AG08396 (cell line): ENCODE data around the gene RGS3.
"Not testable (repeated sequence)": the region's sequence is repeated elsewhere in the genome, so short reads cannot be mapped to it uniquely, and the experiment has no call there.

ENCODE experiments used
- DNase-seq: peaks from one replicate; pipeline ENCODE4 v3.0.0; 2012; ENCODE audit warnings: low spot score, mixed read lengths

Gene RGS3

GRCh38 chr9:113463418-113464285 is at the start of gene RGS3:
RGS3 (plus strand) TSS chr9:113463727; CDS start chr9:113463803, 76 bp downstream.
- peak; percentile 60 for DNase-seq

- DNase-seq, result no peak
Measured at GRCh38 chr9:113416149-113416721, 47.3 kb upstream of the RGS3 start.

GRCh38 chr9:113417370-113417769 is 46.2 kb upstream of the RGS3 start:
- DNase-seq, result no peak

DNA sequence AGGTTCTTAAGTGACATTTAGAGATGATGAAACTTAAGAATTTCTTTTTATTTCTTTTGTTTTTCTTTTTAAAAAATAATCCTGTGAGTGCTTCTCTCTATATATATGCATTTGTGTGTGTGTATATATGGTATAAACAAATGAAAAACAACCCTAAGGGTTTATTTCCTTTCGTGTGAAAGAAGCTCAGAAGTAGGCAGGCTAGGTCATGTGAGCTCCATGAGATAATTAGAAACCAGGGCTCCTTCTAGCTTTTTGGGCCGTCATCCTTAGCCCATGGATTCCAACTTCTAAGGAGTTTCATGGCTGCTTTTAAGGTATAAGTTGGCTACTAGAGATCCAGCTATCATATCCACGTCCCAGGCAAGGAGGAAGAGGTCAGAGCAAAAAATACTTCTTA is 41.8 kb upstream of the RGS3 start:
- DNase-seq, result no peak

- no peak for DNase-seq
Measured at GRCh38 chr9:113425072-113425471, 38.5 kb upstream of the RGS3 start.

GRCh38 chr9:113426701-113427100 is 36.8 kb upstream of the RGS3 start:
- DNase-seq, result no peak

DNA sequence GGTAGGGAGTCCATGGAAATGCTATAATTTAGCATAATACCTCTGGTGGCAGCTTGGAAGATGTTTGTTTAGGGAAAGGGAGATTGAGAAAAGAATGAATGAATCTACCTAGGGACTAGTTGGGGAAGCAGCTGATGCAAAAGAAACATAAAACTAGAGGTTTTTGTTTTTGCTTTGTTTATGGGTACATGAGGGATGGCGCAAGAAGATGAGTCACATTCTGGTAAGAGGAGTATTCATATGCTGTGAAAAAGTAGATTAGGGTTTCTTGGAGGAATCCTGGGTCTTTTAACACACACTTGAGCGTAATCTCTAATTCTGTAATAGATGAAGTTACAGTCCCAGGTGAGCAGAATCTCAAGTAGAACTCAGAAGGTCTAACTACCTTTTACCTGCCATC is 35.9 kb upstream of the RGS3 start:
- DNase-seq, result no peak

DNA sequence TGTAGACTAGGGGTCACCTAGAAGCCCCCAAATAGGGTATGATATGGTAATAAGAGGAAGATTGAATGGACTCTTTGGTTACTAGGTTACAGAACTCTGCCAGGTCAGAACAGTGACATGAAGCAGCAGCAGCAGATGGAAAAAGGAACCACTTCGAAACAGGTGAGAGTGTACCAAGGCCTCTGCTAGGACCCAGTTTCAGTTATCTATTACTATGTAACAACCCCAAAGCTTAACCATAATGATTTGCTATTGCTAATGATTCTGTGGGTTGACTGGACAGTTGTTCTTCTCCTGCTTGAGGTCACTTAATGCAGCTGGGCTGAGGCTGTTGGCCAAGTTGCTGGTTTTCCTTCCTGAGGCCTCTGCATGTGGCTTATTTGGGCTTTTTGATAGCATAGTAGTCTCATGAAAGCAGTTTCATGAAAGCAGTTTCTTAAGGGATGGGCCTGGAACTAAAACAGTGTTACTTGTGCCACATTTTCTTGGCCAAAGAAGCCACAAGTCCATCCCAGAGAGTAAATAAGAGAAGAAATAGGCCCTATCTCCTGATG is 35.4 kb upstream of the RGS3 start:
- no peak for DNase-seq

DNA sequence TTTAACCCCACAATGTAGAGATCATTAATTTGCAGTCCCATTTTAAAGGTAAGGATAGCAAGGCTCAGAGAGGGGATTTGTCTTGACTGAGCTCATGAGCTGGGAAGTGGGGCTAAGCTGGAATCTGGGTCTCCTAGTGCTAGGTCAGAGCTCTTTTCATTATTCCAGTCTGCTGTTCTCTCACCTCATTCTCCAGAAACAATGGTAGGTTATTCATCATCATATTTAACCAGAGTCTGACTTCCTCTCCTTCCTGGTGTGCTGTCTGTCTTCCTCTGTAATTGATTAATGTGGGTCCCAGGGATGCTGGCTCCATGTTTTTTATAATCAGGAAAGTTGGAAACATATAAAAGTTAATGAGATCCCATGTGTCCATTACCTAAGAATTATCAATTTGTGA is 32.3 kb upstream of the RGS3 start:
- no peak for DNase-seq

GRCh38 chr9:113436728-113437515 is 26.6 kb upstream of the RGS3 start:
- DNase-seq, result peak; percentile 39

GRCh38 chr9:113437716-113438115 is 25.8 kb upstream of the RGS3 start:
- not testable (repeated sequence) for DNase-seq

- no peak for DNase-seq
Measured at GRCh38 chr9:113444736-113445135, 18.8 kb upstream of the RGS3 start.

GRCh38 chr9:113446323-113446740 is 17.2 kb upstream of the RGS3 start:
- DNase-seq, result peak; percentile 67

GRCh38 chr9:113449376-113449775 is 14.2 kb upstream of the RGS3 start:
- DNase-seq, result no peak

GRCh38 chr9:113452113-113452605 is 11.4 kb upstream of the RGS3 start:
- DNase-seq, result no peak

DNA sequence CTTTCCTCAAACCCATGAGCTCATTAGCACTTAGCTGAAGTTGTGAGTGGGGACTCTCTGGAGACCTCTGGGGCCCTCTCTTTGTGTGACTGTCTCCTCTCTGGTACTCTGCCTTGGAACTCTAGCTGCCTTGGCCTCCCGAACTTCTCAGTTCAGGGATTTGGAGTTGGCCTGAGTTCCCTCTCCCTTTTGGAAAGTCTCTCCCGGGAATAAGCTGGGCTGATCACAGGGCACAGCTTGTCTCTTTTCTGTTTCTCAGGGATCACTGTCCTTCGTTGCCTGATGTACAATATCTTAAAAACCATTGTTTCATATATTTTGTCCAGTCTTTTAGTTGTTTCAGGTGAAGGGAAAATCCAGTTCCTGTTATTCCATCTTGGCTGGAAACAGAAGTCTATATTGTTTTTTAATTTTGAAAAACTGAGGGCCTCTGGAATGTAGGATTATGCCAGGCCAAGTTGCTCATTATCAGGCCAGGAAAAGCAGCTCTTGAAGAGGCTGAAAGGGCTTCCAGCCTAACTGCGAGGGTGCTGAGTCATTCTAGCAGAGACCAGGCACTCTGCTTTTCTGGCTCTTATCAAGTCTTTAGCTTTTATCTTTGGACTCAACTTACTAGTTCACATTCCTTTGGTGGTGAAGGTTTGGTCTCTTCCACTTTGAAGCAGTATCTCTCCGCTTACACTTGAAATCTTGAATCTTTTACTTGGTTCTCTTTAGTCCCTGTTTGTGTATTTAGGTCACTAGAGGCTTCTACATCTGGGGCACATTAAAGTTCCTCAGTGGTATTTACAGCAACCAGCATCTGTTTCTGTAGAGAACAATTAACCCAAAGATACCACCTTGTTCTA is 8.4 kb upstream of the RGS3 start:
- DNase-seq, result peak; percentile 80

GRCh38 chr9:113456235-113456634 is 7.3 kb upstream of the RGS3 start:
- peak; percentile 47 for DNase-seq

GRCh38 chr9:113461285-113461684 is 2.2 kb upstream of the RGS3 start:
- DNase-seq, result no peak

GRCh38 chr9:113461943-113462342 is 1.6 kb upstream of the RGS3 start:
- DNase-seq, result no peak

DNA sequence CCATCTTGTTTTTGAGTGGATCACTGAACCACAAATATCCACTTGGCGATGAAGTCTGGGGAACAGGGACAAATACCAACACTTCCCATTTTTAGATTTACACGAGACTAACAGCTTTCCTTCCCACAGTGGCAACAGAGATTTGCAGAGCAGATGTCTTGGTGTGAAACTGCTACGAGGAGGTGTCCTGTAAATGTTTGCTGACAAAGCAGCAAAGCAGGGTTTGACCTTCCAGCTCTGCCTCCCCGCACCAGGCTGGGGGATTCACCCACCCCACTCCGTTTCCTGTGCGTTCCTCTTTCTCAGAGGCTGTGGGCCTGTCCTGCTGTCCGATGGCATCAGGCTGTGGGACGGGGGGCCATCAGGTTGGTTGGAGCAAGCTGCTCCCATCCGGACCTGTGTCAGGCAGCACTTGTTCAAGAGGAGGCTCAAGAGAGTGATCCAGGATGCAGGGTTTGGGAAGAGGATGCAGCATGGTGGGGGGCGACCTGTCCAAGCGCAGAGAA is 693 bp upstream of the RGS3 start:
- no peak for DNase-seq

DNA sequence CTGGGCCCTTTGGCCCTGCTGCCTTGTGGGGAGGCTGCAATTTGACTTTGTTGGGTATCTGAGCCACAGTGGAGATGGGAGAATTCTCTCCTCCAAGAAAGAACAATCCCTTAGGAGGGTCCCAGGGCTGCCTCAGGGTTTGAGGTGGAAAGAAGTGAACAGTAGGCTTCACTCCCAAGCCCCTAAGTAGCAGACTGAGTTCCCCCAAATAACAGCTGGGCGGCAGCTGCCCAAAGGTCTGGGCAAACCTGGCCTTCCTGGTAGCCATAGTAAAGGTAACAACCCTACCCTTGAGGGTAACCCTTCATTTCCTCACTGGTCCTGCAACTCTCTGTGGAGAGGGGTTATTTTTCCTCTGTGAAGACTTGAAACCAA is 746 bp downstream of the RGS3 start:
- DNase-seq, result no peak
